Heart left ventricle (tissue), 13 donors: ENCODE measurements around the gene KCNJ10.

Source experiments
- CTCF ChIP-seq, 12 donors: fragments of 200-600 bp; sonication (generic) in 4 of 12; IDR thresholded peaks; one replicate each; pipeline versions ENCODE4 v1.5.0 to v1.8.0; 2018 to 2022; ENCODE audit warnings: antibody characterized with exemption in 12 of 12, mild to moderate bottlenecking in 5 of 12
- POLR2A ChIP-seq, 2 donors: fragments of 450-650 bp; IDR thresholded peaks; one replicate each; pipeline ENCODE4 v1.6.1; 2017; ENCODE audit warnings: antibody characterized with exemption in 2 of 2, mild to moderate bottlenecking in 2 of 2, moderate library complexity in 2 of 2
- donor health status: ischemic (EF 13 %, LVEDD 7.1; RV severe dilation, severe dysfunction).
- donor health status: DM: no; HTN: yes; CAD: no.
- donor health status: DM: no; HTN: no; CAD: no.
- donor health status: ischemic (EF 25% LVEDD 6.9; RV normal size, moderate dysfunction).
- donor health status: ischemic (EF 25% LVEDD 5.7; RV mildly dilated, moderate dysfunction).
- donor health status: ischemic (EF 35%, LVEDD 5.7; RV mildly dilated, moderate dysfunction).
- donor health status: nonischemic (EF 11% LVEDD 7.7; RV severe dilation, severe dysfunction).
- donor health status: DM: yes; HTN: yes; CAD: no.
- donor health status: PGD.
- donor health status: ischemic (EF 29% LVEDD 5.4; RV normal size, mild dysfunction).
- donor health status: nonischemic (EF 23%, LVEDD 6.1; RV moderate dilation, normal function).

DNA sequence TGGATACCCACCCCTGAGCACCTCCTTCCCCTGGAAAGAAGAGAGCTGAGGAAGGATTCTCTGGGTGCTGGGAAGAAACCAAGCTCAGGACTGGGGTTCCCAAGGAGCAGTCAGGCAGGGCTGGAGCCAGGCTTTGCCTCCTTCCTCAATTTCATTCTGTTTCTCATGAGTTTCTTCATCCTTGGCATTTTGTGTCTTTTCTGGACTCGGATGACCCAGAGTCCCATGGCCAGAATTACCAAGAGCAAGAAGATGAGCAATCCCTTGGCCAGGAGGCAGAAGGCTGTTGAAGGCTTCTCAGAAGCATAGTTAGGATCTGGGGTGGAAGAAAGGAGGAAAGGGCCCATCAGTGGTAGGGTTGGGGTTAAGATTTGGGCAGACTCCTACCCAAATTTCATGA is 118.4 kb downstream of the KCNJ10 start:
- TF ChIP-seq CTCF (IDR thresholded peaks at IDR 0.05) = no peak
- no peak for TF ChIP-seq POLR2A (IDR thresholded peaks at IDR 0.05)
